Activated T-cell treated with anti-CD3 and anti-CD28 coated beads, Interleukin-2, amount 50 U/mL, for 4 hours (primary cell): Measurements from ENCODE around the gene MRPL14. TPM values are rescaled to one million over a fixed set of nuclear protein-coding genes. Genes with fewer than 3 reads are reported as not detected.
A peak's percentile ranks its signal among the peaks of the same experiment; 100 is the strongest.

Experiments used
- ATAC-seq, 2 donors: fragments of 200-7000 bp; cut with Tn5 transposase; one replicate each; pipeline ENCODE4 v1.10.0; 2021
- DNase-seq: peaks from one replicate; pipeline ENCODE4 v3.0.0-alpha.2; 2020
- H3K27me3 Mint-ChIP-seq: one replicate; pipeline ENCODE4 v1.8.0; 2021; ENCODE audit warnings: low read depth, mixed read lengths
- H3K36me3 Mint-ChIP-seq: one replicate; pipeline ENCODE4 v1.8.0; 2022; ENCODE audit warnings: mixed read lengths; ENCODE audit not compliant: insufficient read depth
- H3K4me1 Mint-ChIP-seq: one replicate; pipeline ENCODE4 v1.8.0; 2021; ENCODE audit warnings: low read depth, mixed read lengths
- H3K4me3 Mint-ChIP-seq: one replicate; pipeline ENCODE4 v1.8.0; 2021; ENCODE audit warnings: mild to moderate bottlenecking, moderate library complexity, mixed read lengths
- H3K9me3 Mint-ChIP-seq: one replicate; pipeline ENCODE4 v1.8.0; 2021; ENCODE audit warnings: mixed read lengths
- total RNA-seq, 3 donors: library from RNA; stranded (reverse); gene quantifications; one replicate each; pipeline ENCODE4 v1.2.1, GENCODE V29; 2021

Gene MRPL14
- total RNA-seq: 10 to 100 TPM; 51.0 to 87.9 (median 56.6) TPM

DNA sequence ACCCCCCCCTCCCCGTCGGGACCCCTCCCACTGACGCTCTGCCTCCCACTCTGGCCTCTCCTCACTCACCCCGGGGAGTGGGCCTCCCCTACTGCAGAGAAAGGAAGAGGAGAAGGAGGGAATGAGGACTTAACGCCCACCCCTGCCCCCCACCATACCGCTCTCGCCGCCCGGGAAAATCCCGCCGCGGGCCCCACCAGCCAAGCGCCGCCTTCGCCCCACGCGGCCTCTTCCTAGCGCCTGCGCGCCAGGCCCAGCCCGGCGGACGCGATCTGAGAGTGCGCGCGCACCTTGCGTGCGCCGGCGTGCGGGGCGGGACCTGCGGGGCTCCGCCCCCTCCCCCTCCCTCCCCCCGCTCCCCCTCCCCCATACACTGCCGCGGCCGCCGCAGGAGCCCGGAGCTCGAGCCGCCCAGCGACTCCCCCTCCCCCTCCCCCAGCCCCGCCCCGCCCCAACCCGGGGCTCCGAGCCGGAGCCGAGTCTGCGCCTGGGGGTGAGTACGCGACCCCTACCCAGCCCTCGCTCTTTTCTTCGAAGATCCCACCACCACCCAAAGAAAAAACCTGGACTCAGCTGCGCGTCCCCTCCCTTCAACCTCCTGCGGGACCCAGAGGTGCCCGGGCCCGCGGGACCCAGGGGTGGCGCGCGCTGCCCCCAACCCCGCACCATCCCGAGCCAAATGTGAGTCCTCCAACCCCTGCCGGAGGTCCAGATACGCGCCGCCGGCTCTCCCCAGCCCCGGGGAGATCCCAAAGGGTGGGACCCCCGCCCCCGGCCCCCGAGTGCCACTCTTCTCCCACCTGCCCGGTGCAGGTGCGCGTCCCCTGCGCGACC lies at the start of gene MRPL14, which contains the start of gene TMEM63B:
MRPL14 (minus strand) TSS at position 267 of the 834 bp plus-strand sequence. CDS start 10,841 bp downstream, outside the sequence.
TMEM63B (plus strand) TSS at position 369 of the 834 bp plus-strand sequence. CDS start 7,031 bp downstream, outside the sequence.
- ATAC-seq (peak; percentile 83), DNase-seq (peak; percentile 90)
- peaks cover 57% of the 10 kb centered on the region for H3K4me1 Mint-ChIP-seq
- no peaks in the 10 kb centered on the region for H3K9me3 Mint-ChIP-seq
- peak within 1 kb of the TSS; percentile 79 for H3K4me3 Mint-ChIP-seq
- peaks cover 1% of the 10 kb centered on the region for H3K36me3 Mint-ChIP-seq
- H3K27me3 Mint-ChIP-seq: no peaks in the 10 kb centered on the region

DNA sequence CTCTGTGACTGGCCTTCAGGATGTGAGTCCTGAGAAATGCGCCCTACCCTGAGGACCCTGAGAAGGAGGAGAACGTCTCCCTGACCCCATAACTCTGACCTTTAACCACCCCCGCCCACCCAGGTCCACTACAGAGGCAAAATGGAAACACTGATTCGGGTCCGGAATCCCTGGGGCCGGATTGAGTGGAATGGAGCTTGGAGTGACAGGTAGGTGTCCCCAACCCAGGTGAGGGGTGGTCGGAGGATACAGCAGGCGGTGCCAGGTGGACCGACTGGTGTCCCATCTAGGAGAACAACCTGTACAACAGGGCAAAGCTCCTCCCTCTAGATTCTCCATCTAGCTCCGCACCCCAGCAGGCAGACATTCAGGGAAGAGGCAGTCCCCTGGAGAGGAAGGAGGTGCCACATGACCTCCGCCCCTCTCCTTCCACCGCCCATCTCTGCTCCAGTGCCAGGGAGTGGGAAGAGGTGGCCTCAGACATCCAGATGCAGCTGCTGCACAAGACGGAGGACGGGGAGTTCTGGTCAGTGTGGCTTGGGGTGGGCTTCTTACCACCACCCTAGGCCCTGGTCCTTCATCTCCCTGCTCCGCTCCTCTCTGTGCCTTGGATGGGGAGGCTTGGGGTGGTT lies 49.0 kb upstream of the MRPL14 start:
- Mint-ChIP-seq H3K36me3 (no peaks in the 10 kb centered on the region), H3K27me3 (peaks cover 3% of the 10 kb centered on the region), H3K4me3 (no peak overlapping the region), H3K9me3 (no peaks in the 10 kb centered on the region), H3K4me1 (peaks cover 14% of the 10 kb centered on the region)
- ATAC-seq: no peak
- DNase-seq: no peak

DNA sequence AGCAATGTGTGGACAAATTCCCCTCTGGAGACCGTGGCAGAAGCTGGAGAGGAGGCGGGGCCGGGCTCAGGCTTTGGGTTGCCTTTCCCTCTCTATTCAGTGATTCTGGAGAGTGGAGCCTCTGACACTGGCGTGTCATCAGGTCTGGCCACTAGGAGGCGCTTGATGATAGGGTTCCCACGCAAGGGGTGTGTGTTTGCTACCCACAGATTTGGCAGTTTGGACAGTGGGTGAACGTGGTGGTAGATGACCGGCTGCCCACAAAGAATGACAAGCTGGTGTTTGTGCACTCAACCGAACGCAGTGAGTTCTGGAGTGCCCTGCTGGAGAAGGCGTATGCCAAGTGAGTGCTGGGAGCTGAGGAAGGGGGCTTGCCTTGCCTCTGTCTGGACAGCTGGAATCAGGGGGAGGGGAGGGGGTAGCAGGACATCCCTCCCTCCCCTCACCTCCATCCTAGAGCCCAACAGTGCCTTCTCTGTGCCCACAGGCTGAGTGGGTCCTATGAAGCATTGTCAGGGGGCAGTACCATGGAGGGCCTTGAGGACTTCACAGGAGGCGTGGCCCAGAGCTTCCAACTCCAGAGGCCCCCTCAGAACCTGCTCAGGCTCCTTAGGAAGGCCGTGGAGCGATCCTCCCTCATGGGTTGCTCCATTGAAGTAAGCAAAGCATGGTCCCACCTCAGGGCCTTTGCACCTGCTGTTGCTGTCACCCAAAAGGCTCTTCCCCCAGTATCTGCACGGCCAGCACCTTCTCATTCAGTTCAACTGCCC lies 45.7 kb upstream of the MRPL14 start:
- Mint-ChIP-seq H3K4me1 (peaks cover 14% of the 10 kb centered on the region), H3K9me3 (no peaks in the 10 kb centered on the region), H3K27me3 (peaks cover 9% of the 10 kb centered on the region), H3K36me3 (no peaks in the 10 kb centered on the region), H3K4me3 (peak overlapping the region; percentile 64)
- DNase-seq: peak; percentile 79
- peak; percentile 86 to 87 for ATAC-seq

DNA sequence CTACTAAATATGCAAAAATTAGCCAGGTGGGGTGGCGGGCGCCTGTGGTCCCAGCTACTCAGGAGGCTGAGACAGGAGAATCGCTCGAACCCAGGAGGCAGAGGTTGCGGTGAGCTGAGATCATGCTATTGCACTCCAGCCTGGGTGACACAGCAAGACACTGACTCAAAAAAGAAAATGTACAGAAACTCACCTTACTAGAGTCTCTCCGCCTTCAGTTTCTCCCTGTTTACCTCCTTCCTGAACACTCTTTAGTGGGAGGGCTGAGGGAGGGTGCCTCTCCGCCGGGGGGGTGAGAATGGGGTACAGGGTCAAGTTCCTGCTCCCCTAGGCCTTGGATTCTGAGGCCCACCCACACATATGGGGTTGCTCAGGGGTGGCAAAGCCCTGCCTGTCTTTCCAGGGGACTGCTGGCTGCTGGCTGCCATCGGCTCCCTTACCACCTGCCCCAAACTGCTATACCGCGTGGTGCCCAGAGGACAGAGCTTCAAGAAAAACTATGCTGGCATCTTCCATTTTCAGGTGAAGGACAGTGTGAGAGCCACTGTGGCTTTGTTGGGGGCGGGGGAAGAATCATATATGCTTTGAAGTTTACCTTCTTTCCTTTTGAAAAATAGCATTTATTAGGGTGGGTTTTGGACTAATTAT lies 44.8 kb upstream of the MRPL14 start:
- DNase-seq (no peak), ATAC-seq (no peak)
- H3K9me3 Mint-ChIP-seq: no peaks in the 10 kb centered on the region
- no peaks in the 10 kb centered on the region for H3K36me3 Mint-ChIP-seq
- peaks cover 10% of the 10 kb centered on the region for H3K27me3 Mint-ChIP-seq
- H3K4me3 Mint-ChIP-seq: peak overlapping the region; percentile 60
- H3K4me1 Mint-ChIP-seq: peaks cover 12% of the 10 kb centered on the region

DNA sequence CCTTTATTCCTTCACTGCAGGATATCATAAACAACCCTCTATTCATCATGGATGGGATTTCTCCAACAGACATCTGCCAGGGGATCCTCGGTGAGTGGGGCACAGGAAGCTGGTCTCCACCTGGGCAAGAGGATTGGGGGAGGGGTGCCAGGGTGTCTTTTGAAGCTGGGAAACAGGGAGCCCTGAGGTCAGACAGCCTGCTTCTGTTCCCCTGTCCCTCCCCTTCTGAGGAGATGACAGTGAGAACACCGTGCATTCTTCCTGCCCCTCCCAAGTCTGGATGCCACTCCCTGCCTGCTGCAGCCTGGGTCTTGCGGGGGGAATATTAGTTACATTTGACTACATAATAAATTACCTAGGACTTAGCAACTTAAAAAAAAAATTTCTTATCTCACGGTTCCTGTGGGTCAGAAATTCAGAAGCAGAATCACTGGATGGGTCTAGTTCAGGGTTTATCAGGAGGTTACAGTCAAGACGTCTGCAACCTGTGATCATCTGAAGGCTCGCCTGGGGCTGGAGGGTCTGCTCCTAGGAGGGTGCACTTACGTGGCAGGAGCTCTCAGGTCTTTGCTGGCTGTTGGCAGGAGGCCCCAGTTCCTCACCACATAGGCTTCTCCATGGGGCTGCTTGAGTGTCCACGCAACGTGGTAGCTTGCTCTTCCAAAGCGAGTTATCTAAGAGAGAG lies 42.8 kb upstream of the MRPL14 start:
- peaks cover 10% of the 10 kb centered on the region for H3K4me1 Mint-ChIP-seq

DNA sequence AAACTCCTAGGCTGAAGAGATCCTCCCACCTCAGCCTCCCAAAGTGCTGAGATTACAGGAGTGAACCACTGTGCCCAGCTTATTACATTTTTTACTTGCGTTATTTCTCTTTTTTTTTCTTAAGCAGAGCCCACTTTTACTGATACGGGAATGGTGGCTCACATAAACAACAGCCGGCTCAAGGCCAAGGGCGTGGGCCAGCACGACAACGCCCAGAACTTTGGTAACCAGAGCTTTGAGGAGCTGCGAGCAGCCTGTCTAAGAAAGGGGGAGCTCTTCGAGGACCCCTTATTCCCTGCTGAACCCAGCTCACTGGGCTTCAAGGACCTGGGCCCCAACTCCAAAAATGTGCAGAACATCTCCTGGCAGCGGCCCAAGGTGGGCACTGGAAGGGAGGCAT lies 41.9 kb upstream of the MRPL14 start:
- ATAC-seq (no peak), DNase-seq (no peak)
- Mint-ChIP-seq H3K4me3 (no peak overlapping the region), H3K4me1 (peaks cover 10% of the 10 kb centered on the region), H3K36me3 (no peaks in the 10 kb centered on the region), H3K9me3 (no peaks in the 10 kb centered on the region), H3K27me3 (peaks cover 16% of the 10 kb centered on the region)

More for the DNA sequence above, 42.8 kb upstream of the MRPL14 start:
- ATAC-seq: no peak
- Mint-ChIP-seq H3K9me3 (no peaks in the 10 kb centered on the region), H3K4me3 (no peak overlapping the region), H3K36me3 (no peaks in the 10 kb centered on the region), H3K27me3 (peaks cover 17% of the 10 kb centered on the region)
- no peak for DNase-seq

DNA sequence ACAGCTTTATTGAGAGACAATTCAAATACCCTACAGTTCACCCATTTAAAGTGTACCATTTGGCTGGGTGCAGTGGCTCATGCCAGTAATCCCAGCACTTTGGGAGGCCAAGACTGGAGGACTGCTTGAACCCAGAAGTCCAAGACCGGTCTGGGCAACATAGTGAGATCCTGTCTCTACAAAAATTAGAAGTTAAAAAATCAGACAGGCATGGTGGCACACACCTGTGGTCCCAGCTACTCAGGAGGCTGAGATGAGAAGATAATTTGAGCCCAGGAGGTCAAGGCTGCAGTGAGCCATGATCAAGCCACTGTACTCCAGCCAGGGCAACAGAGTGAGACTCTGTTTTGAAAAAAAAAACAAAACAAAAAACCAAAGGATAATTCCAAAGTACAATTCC lies 40.3 kb upstream of the MRPL14 start:
- no peaks in the 10 kb centered on the region for H3K9me3 Mint-ChIP-seq
- peaks cover 6% of the 10 kb centered on the region for H3K4me1 Mint-ChIP-seq
- H3K27me3 Mint-ChIP-seq: peaks cover 22% of the 10 kb centered on the region
- DNase-seq: no peak
- H3K36me3 Mint-ChIP-seq: no peaks in the 10 kb centered on the region
- no peak overlapping the region for H3K4me3 Mint-ChIP-seq
- no peak for ATAC-seq

DNA sequence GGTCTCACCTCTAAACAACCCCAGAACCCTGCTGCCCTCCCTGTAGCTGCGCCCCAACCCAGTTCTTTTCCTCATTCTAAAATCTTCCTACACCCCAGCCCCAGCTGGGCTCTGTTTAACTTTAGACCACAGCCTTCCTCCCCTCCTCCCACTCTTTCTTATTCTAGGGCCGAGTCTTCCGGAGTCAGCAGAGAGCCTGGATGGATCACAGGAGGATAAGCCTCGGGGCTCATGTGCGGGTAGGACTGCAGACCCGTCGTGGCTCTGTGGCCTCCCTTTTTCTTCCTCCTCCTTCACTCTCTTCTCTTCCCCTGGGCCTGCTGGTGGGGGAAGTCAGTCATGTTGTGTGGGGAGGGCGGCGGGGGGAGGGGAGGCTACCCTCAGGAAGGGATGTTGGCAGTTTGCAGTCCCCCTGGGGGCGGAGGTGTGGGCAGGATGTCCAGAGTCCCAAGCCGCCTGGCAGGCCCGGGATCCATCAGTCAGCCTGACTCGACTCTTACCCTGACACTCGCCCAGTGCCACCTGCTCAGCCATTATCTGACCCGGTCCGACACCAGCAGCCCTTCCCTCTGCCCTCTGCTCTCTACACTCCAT lies 39.4 kb upstream of the MRPL14 start:
- H3K27me3 Mint-ChIP-seq: peaks cover 26% of the 10 kb centered on the region
- H3K36me3 Mint-ChIP-seq: no peaks in the 10 kb centered on the region
- ATAC-seq (no peak), DNase-seq (no peak)
- no peak overlapping the region for H3K4me3 Mint-ChIP-seq
- H3K9me3 Mint-ChIP-seq: no peaks in the 10 kb centered on the region
- no peaks in the 10 kb centered on the region for H3K4me1 Mint-ChIP-seq

DNA sequence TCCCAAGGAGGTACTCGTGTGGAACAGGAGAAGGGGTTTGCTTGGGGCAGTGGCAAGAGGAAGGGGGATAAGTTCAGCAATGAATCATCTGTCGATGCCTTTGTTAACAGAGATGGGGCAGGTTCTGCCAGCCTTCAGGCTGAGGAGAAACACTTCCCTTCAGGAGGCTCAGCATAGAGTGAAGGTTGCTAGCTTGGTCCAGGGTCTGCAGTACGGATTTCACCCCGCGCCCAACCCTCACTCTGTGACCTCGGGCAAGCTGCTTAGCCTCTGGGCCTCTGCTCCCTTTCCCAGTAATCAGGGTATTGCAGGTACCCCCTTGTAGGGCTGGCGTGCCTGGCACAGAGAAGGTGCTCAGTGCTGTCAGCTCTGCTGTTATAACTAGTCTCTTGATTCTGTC lies 38.9 kb upstream of the MRPL14 start:
- ATAC-seq (no peak), DNase-seq (no peak)
- Mint-ChIP-seq H3K4me1 (no peaks in the 10 kb centered on the region), H3K4me3 (no peak overlapping the region), H3K27me3 (peaks cover 26% of the 10 kb centered on the region), H3K36me3 (no peaks in the 10 kb centered on the region), H3K9me3 (no peaks in the 10 kb centered on the region)

DNA sequence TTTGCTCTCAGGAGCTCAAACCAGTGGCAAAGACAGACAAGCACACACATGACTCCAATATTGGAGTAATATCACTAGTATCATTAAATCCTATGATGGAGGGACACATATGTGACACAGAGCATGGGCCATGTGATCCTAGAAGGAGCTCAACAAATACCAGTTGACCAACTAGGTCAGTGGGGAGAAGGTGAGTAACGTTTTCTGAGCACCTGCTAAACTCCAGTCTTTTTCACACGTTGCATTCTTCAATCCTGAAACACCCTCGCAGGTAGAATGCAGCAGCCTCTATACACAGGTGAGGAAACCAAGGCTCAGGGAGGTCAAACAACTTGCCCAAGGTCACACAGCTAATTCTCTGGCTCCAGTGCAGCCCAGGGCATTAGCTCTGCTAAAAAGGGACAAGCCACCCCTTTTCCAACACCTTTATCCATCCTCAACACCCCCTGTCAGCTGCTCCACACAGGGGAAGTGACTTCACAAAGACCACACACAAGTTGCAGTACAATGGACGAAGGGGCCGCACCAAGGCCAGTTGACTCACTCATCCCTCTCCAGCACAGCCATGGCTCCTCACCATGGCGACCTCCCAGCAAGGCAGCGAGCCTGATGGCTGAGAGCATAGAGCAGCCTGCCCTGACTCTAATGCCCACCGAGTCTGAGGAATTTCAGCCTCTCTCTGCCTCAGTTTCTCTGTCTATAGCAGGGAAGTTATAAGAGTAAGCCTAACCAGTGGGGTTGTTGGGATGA lies 35.8 kb upstream of the MRPL14 start:
- peaks cover 20% of the 10 kb centered on the region for H3K27me3 Mint-ChIP-seq
- H3K9me3 Mint-ChIP-seq: no peaks in the 10 kb centered on the region
- ATAC-seq (no peak), DNase-seq (no peak)
- H3K4me1 Mint-ChIP-seq: no peaks in the 10 kb centered on the region
- H3K4me3 Mint-ChIP-seq: no peak overlapping the region
- H3K36me3 Mint-ChIP-seq: no peaks in the 10 kb centered on the region

DNA sequence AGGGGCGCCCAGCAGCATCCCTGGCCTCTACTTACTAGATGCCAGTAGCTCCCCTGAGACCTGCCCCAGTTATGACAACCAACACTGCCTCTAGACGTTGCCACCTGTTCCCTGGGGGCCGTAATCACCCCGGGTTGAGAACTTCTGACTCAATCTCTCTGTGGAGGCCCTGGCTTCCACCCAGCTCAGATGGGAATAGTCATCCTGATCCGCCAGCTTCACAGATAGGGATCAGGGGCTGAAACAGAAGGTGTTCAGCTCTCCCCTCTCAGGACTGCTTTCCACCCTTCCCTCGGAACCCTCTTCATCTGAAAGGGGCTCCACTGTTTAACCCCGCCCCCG lies 34.7 kb upstream of the MRPL14 start:
- Mint-ChIP-seq H3K9me3 (no peaks in the 10 kb centered on the region), H3K4me1 (no peaks in the 10 kb centered on the region), H3K4me3 (no peak overlapping the region), H3K36me3 (no peaks in the 10 kb centered on the region), H3K27me3 (peaks cover 19% of the 10 kb centered on the region)
- DNase-seq (no peak), ATAC-seq (peak; percentile 15 to 36)

DNA sequence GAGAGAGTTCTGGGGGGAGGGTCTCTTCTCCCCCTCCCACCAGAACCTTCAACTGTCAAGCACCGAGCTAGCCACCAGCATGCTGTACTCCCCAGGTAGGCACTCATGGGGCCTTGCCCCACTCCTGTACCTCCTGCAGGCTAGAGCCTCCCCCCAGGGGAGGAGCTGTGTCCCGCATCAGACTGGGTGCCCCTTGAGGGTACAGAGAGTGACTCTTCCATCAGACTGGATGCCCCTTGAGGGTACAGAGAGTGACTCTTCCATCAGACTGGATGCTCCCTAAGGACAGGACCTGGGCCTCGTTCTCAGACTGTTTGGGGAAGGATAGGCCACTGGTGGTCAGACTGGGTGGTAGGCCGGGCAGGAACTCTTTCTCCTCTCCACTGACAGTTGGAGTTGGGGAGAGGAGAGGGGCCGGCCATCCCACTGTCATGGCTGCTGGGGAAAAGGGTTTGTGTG lies 31.5 kb upstream of the MRPL14 start, which contains the start of gene CAPN11:
CAPN11 (plus strand) TSS at position 51 of the 459 bp plus-strand sequence; CDS start at position 80, 29 bp downstream.
- ATAC-seq: no peak
- DNase-seq: no peak
- no peak within 1 kb of the TSS for H3K4me3 Mint-ChIP-seq
- no peaks in the 10 kb centered on the region for H3K4me1 Mint-ChIP-seq
- no peaks in the 10 kb centered on the region for H3K9me3 Mint-ChIP-seq
- no peaks in the 10 kb centered on the region for H3K36me3 Mint-ChIP-seq
- peaks cover 10% of the 10 kb centered on the region for H3K27me3 Mint-ChIP-seq

DNA sequence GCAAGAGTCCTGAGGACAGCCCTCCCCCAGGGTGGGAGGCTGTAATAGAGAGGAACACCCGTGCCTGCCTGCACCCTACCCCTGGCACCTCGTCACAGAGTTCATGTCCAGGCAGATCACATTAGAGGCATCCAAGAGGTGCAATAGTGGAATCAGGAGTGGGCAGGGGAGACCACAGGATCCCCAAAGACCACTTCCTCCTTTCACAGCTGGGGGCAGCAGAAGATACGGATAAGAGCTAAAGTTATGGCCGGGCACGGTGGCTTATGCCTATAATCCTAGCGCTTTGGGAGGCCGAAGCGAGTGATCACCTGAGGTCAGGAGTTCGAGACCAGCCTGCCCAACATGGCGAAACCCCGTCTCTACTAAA lies 29.9 kb upstream of the MRPL14 start:
- no peak for ATAC-seq
- Mint-ChIP-seq H3K9me3 (no peaks in the 10 kb centered on the region), H3K4me3 (no peak overlapping the region), H3K27me3 (no peaks in the 10 kb centered on the region), H3K4me1 (no peaks in the 10 kb centered on the region), H3K36me3 (no peaks in the 10 kb centered on the region)
- DNase-seq: no peak
